Sigmoid colon (tissue), 7 donors: Measurements from ENCODE around the gene NAA25. TPM values are rescaled to one million over a fixed set of nuclear protein-coding genes. Genes with fewer than 3 reads are reported as not detected.
A peak's percentile ranks its signal among the peaks of the same experiment; 100 is the strongest.
"Not testable (repeated sequence)": the region's sequence is repeated elsewhere in the genome, so short reads cannot be mapped to it uniquely, and the experiment has no call there.

Experiments
- DNase-seq: peaks from one replicate; pipeline ENCODE4 v3.0.0-alpha.2; 2019
- H3K27ac ChIP-seq, 4 donors: fragments of 200-600 bp; sonication (generic); one replicate each; pipeline ENCODE4 v1.5.1; 2016 to 2019; ENCODE audit warnings: mild to moderate bottlenecking in 1 of 4
- H3K27me3 ChIP-seq, 3 donors: fragments of 200-600 bp; sonication (generic); one replicate each; pipeline ENCODE4 v1.5.1; 2019; ENCODE audit warnings: mild to moderate bottlenecking in 1 of 3
- H3K36me3 ChIP-seq, 4 donors: fragments of 200-600 bp; sonication (generic); one replicate each; pipeline ENCODE4 v1.5.1; 2016 to 2019
- H3K4me1 ChIP-seq, 4 donors: fragments of 200-600 bp; sonication (generic); one replicate each; pipeline ENCODE4 v1.5.1; 2017 to 2019
- H3K4me3 ChIP-seq, 4 donors: fragments of 200-600 bp; sonication (generic); one replicate each; pipeline ENCODE4 v1.5.1; 2017 to 2019; ENCODE audit warnings: mild to moderate bottlenecking in 2 of 4, moderate library complexity in 1 of 4
- H3K9me3 ChIP-seq, 4 donors: fragments of 200-600 bp in 3 of 4; sonication (generic) in 3 of 4; one replicate each; pipeline versions ENCODE4 v1.5.1 to v1.6.1; 2013 to 2019
- CTCF ChIP-seq, 4 experiments: fragments of 450-650 bp in 3 of 4; fragments of 200-600 bp in 1 of 4; IDR thresholded peaks; one replicate each; pipeline ENCODE4 v1.5.1; 2016 to 2019; ENCODE audit warnings: antibody characterized with exemption in 4 of 4, mild to moderate bottlenecking in 3 of 4, moderate library complexity in 2 of 4
- EP300 ChIP-seq, 4 donors: sonication (generic); formaldehyde crosslinking; IDR thresholded peaks; one replicate each; pipeline ENCODE4 v1.6.1; 2017; ENCODE audit warnings: antibody characterized with exemption in 4 of 4
- POLR2A ChIP-seq, 2 donors: fragments of 450-650 bp; IDR thresholded peaks; one replicate each; pipeline ENCODE4 v1.6.1; 2016; ENCODE audit warnings: antibody characterized with exemption in 2 of 2, mild to moderate bottlenecking in 2 of 2, moderate library complexity in 2 of 2
- POLR2AphosphoS5 ChIP-seq, 4 donors: sonication (generic); formaldehyde crosslinking; IDR thresholded peaks; one replicate each; pipeline ENCODE4 v1.6.1; 2017; ENCODE audit warnings: antibody characterized with exemption in 4 of 4
- WGBS, 2 donors: extraction: QIAGEN DNeasy Blood & Tissue Kit; methylation state at CpG; one replicate each; pipeline ENCODE4 v1.1.7; 2013; 5-methylcytosine and 5-hydroxymethylcytosine counted together
- intact Hi-C: fragments of 100-400 bp; cut with DNase I; formaldehyde crosslinking; loops from one replicate; pipeline ENCODE4 v1.15.1; 2023
- polyA plus RNA-seq, 3 donors: library from polyadenylated mRNA; stranded (reverse); fragments of 200-250 nt; gene quantifications; one replicate each; pipeline ENCODE4 v1.2.3, GENCODE V29; 2013
- total RNA-seq, 4 donors: library from RNA; depleted of rRNA; stranded (reverse); fragments of >200 nt; gene quantifications; one replicate each; pipeline ENCODE4 v1.1.0, GENCODE V29; 2016
- donor health status: healthy with polysubstance abuse.
- donor health status: Bipolar disorder and iron deficiency.
- donor health status: healthy.

The NAA25 gene
- total and polyA plus RNA-seq, 7 donors: 0.60 to 26.6 (median 21.6) TPM

DNA sequence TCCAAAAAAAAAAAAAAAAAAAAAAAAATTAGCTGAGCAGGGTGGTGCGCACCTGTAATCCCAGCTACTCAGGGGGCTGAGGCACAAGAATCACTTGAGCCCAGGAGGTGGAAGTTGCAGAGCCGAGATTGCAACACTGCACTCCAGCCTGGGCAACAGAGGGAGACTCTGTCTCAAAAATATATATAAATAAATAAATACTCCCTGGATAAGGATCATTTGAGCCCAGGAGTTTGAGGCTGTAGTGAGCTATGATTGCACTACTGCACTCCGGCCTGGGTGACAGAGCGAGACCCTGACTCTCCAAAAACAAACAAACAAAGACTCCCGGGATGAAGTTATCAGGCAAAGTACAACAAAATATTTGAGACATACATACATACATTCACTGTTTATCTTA, 3.3 kb upstream of the NAA25 start:
- peaks cover 0 to 19% (median 15%) of the 10 kb centered on the region in 4 donors for H3K4me1 ChIP-seq
- H3K36me3 ChIP-seq: no peaks in the 10 kb centered on the region
- no peaks in the 10 kb centered on the region for H3K27me3 ChIP-seq
- DNase-seq: no peak
- no peaks in the 10 kb centered on the region for H3K9me3 ChIP-seq
- WGBS, 2 donors: 79 to 89% methylated on average over 5 of the region's 5 CpGs
- intact Hi-C loops: no loop called here
- no peak for TF ChIP-seq POLR2A (IDR thresholded peaks at IDR 0.05)
- TF ChIP-seq POLR2AphosphoS5 (IDR thresholded peaks at IDR 0.05): no peak
- no peak for TF ChIP-seq EP300 (IDR thresholded peaks at IDR 0.05)
- TF ChIP-seq CTCF (IDR thresholded peaks at IDR 0.05): no peak
- no peak overlapping the region for H3K4me3 ChIP-seq
- no peak overlapping the region for H3K27ac ChIP-seq

GRCh38 chr12:112110787-112111662, 2.4 kb upstream of the NAA25 start:
- DNase-seq, H3K9me3 ChIP-seq, H3K36me3 ChIP-seq, H3K27me3 ChIP-seq, H3K4me3 ChIP-seq, intact Hi-C loops: not testable (repeated sequence)
- Histone ChIP-seq H3K27ac (peak overlapping the region in 2 of 4 donors; percentile 95 to 99), H3K4me1 (peaks cover 0 to 28% (median 23%) of the 10 kb centered on the region in 4 donors)
- 87 to 92% methylated on average over 20 of the region's 20 CpGs for WGBS, 2 donors

GRCh38 chr12:112107306-112108201, 1.0 kb downstream of the NAA25 start:
- no peaks in the 10 kb centered on the region for H3K27me3 ChIP-seq
- no peaks in the 10 kb centered on the region for H3K9me3 ChIP-seq
- peak overlapping the region; percentile 95 to 99 (median 97) for H3K27ac ChIP-seq
- H3K4me3 ChIP-seq: peak overlapping the region; percentile 76 to 85 (median 80)
- TF ChIP-seq POLR2A (IDR thresholded peaks at IDR 0.05): no peak
- TF ChIP-seq CTCF (IDR thresholded peaks at IDR 0.05): no peak
- TF ChIP-seq EP300 (IDR thresholded peaks at IDR 0.05): no peak
- no peak for TF ChIP-seq POLR2AphosphoS5 (IDR thresholded peaks at IDR 0.05)
- DNase-seq: no peak
- intact Hi-C loops: loop anchor here (5.0 kb wide), 1 partner anchor 60 kb away; no protein-coding TSS in a partner anchor
- 16 to 19% methylated on average over 13 of the region's 13 CpGs for WGBS, 2 donors
- no peaks in the 10 kb centered on the region for H3K36me3 ChIP-seq
- peaks cover 0 to 53% (median 33%) of the 10 kb centered on the region in 4 donors for H3K4me1 ChIP-seq

DNA sequence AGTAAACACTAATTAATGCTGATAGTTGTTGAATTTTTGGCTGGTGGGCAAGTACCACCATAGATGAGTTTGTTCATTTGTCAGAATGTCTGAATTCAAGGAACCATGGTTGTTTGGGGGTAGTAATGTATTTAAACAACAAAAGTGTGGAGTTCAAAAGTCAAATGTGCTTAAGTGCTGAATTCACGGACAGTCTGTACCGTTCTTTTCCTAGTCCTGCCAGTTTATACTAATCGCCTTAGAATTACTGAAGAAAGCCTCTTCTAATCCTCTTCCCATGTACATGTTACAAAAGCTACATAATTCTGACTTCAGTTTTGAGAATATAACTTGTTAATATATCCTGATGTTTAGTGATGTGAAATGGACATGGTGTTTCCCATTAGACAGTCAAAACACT, 2.7 kb downstream of the NAA25 start:
- intact Hi-C loops: loop anchor here (5.0 kb wide), 1 partner anchor 59 kb away; no protein-coding TSS in a partner anchor
- TF ChIP-seq EP300 (IDR thresholded peaks at IDR 0.05): no peak
- Histone ChIP-seq H3K36me3 (peaks cover 0 to 8% (median 3%) of the 10 kb centered on the region in 4 donors), H3K9me3 (no peaks in the 10 kb centered on the region), H3K4me1 (peaks cover 0 to 53% (median 33%) of the 10 kb centered on the region in 4 donors), H3K27ac (no peak overlapping the region), H3K27me3 (no peaks in the 10 kb centered on the region), H3K4me3 (no peak overlapping the region)
- DNase-seq: no peak
- WGBS, 2 donors: 84 to 88% methylated on average over 3 of the region's 3 CpGs

GRCh38 chr12:112103758-112104503, 4.7 kb downstream of the NAA25 start:
- H3K27ac ChIP-seq: no peak overlapping the region
- no peak for DNase-seq
- intact Hi-C loops: no loop called here
- no peak for TF ChIP-seq POLR2A (IDR thresholded peaks at IDR 0.05)
- no peak for TF ChIP-seq POLR2AphosphoS5 (IDR thresholded peaks at IDR 0.05)
- no peak for TF ChIP-seq CTCF (IDR thresholded peaks at IDR 0.05)
- TF ChIP-seq EP300 (IDR thresholded peaks at IDR 0.05): no peak
- 93 to 95% methylated on average over 8 of the region's 8 CpGs for WGBS, 2 donors
- H3K27me3 ChIP-seq: no peaks in the 10 kb centered on the region
- no peak overlapping the region for H3K4me3 ChIP-seq
- peaks cover 0 to 44% (median 27%) of the 10 kb centered on the region in 4 donors for H3K4me1 ChIP-seq
- no peaks in the 10 kb centered on the region for H3K9me3 ChIP-seq
- H3K36me3 ChIP-seq: peaks cover 0 to 23% (median 4%) of the 10 kb centered on the region in 4 donors

DNA sequence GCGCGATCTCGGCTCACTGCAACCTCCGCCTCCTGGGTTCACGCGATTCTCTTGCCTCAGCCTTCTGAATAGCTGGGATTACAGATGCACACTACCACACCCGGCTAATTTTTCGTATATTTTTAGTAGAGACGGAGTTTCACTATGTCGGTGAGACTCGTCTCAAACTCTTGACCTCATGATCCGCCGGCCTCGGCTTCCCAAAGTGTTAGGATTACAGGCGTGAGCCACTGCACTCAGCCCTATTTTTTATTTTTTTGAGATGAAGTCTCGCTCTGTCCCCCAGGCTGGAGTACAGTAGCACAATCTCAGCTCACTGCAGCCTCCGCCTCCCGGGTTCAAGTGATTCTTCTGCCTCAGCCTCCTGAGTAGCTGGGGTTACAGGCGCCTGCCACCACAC, 5.8 kb downstream of the NAA25 start:
- Histone ChIP-seq H3K4me1 (peaks cover 0 to 42% (median 25%) of the 10 kb centered on the region in 4 donors), H3K36me3 (peaks cover 0 to 30% (median 4%) of the 10 kb centered on the region in 4 donors)
- H3K27me3 ChIP-seq, H3K9me3 ChIP-seq, H3K4me3 ChIP-seq, DNase-seq, H3K27ac ChIP-seq, intact Hi-C loops: not testable (repeated sequence)
- 95% methylated on average over 19 of the region's 19 CpGs for WGBS, 2 donors
